PC-3 (cell line): ENCODE results near the gene RAPGEF4. TPM values are rescaled to one million over a fixed set of nuclear protein-coding genes. Genes with fewer than 3 reads are reported as not detected.

Experiments
- ATAC-seq: fragments of 200-7000 bp; cut with Tn5 transposase; 2 replicates; pipeline ENCODE4 v1.9.1; 2020; ENCODE audit warnings: mild to moderate bottlenecking, moderate library complexity
- BruUV-seq: library from RNA; stranded (reverse); fragments of 400-500 nt; replicated peaks from 2 replicates; lab custom pipeline; 2021; lab: Mats Ljungman, UMichigan
- CTCF ChIA-PET: fragments of 300-600 bp; sonication (Branson Sonifier 250); formaldehyde crosslinking; loops from one replicate; lab custom pipeline; 2022; ENCODE audit warnings: antibody characterized with exemption; lab: Charles Lee
- POLR2A ChIA-PET: fragments of 300-600 bp; sonication (Branson Sonifier 250); formaldehyde crosslinking; loops from one replicate; lab custom pipeline; 2022; ENCODE audit warnings: antibody characterized with exemption; ENCODE audit not compliant: unreplicated experiment; lab: Charles Lee
- DNase-seq: peaks from one replicate; pipeline ENCODE4 v3.0.0-alpha.2; 2015
- H2AFZ ChIP-seq: fragments of 300-600 bp; sonication (generic); 2 replicates; pipeline ENCODE4 v1.6.0; 2016; ENCODE audit warnings: antibody characterized with exemption, low read length
- H3F3A ChIP-seq: fragments of 300-600 bp; sonication (generic); one replicate; pipeline ENCODE4 v1.6.0; 2017; ENCODE audit warnings: antibody characterized with exemption, low read length, control low read depth, mild to moderate bottlenecking; ENCODE audit not compliant: unreplicated experiment
- H3K27ac ChIP-seq: fragments of 300-600 bp; sonication (generic); 2 replicates; pipeline ENCODE4 v1.5.1; 2016; ENCODE audit warnings: mild to moderate bottlenecking, low read length
- H3K27me3 ChIP-seq: fragments of 300-600 bp; sonication (generic); 2 replicates; pipeline ENCODE4 v1.6.1; 2016; ENCODE audit warnings: low read length, mixed read lengths
- H3K36me3 ChIP-seq: fragments of 300-600 bp; sonication (generic); 2 replicates; pipeline ENCODE4 v1.6.1; 2016; ENCODE audit warnings: low read depth, mixed run types, low read length, mixed read lengths
- H3K4me1 ChIP-seq: fragments of 300-600 bp; sonication (generic); 2 replicates; pipeline ENCODE4 v1.5.1; 2016; ENCODE audit warnings: low read length; ENCODE audit not compliant: insufficient read depth
- H3K4me2 ChIP-seq: fragments of 300-600 bp; sonication (generic); 2 replicates; pipeline ENCODE4 v1.6.0; 2016; ENCODE audit warnings: low read length
- H3K4me3 ChIP-seq: fragments of 300-600 bp; sonication (generic); 2 replicates; pipeline ENCODE4 v1.5.1; 2016; ENCODE audit warnings: mild to moderate bottlenecking, low read length, mixed read lengths
- H3K79me2 ChIP-seq: fragments of 300-600 bp; sonication (generic); 2 replicates; pipeline ENCODE4 v1.6.1; 2017; ENCODE audit warnings: low read length, mixed read lengths
- H3K9ac ChIP-seq: fragments of 300-600 bp; sonication (generic); 2 replicates; pipeline ENCODE4 v1.6.0; 2016; ENCODE audit warnings: mild to moderate bottlenecking, low read length
- H3K9me2 ChIP-seq: fragments of 300-600 bp; sonication (generic); replicated peaks from 2 replicates; pipeline ENCODE4 v1.6.1; 2016; ENCODE audit warnings: mixed run types, low read length, mixed read lengths
- H3K9me3 ChIP-seq: fragments of 300-600 bp; sonication (generic); 2 replicates; pipeline ENCODE4 v1.6.1; 2016; ENCODE audit warnings: low read length, mixed read lengths
- H4K20me1 ChIP-seq: fragments of 300-600 bp; sonication (generic); 2 replicates; pipeline ENCODE4 v1.6.1; 2016; ENCODE audit warnings: low read length, mixed read lengths
- EZH2 ChIP-seq: fragments of 300-600 bp; sonication (generic); IDR thresholded peaks from one replicate; pipeline ENCODE4 v1.6.1; 2017; ENCODE audit warnings: antibody characterized with exemption, mild to moderate bottlenecking, low read length; ENCODE audit not compliant: unreplicated experiment
- EZH2phosphoT487 ChIP-seq: fragments of 300-600 bp; sonication (generic); IDR thresholded peaks from 2 replicates; pipeline ENCODE4 v1.6.1; 2018; ENCODE audit warnings: mild to moderate bottlenecking, antibody characterized with exemption, low read length, borderline replicate concordance
- intact Hi-C: fragments of 100-400 bp; cut with micrococcal nuclease; formaldehyde crosslinking; loops from 2 replicates; pipeline ENCODE4 v1.9.0; 2023
- total RNA-seq: library from RNA; depleted of rRNA; stranded (reverse); fragments of >200 nt; gene quantifications from 2 replicates; pipeline ENCODE4 v1.2.3, GENCODE V29; 2014
- TF ChIP-seq, protein P1 (sequence below): fragments of 300-600 bp; sonication (generic); conservative IDR thresholded peaks from 2 replicates; pipeline ENCODE4 v1.5.1; 2017; ENCODE audit warnings: antibody characterized with exemption, low read depth, mild to moderate bottlenecking, low read length

Gene RAPGEF4
- total RNA-seq, 1 experiment from 2014 or later, result 0.87 TPM

DNA sequence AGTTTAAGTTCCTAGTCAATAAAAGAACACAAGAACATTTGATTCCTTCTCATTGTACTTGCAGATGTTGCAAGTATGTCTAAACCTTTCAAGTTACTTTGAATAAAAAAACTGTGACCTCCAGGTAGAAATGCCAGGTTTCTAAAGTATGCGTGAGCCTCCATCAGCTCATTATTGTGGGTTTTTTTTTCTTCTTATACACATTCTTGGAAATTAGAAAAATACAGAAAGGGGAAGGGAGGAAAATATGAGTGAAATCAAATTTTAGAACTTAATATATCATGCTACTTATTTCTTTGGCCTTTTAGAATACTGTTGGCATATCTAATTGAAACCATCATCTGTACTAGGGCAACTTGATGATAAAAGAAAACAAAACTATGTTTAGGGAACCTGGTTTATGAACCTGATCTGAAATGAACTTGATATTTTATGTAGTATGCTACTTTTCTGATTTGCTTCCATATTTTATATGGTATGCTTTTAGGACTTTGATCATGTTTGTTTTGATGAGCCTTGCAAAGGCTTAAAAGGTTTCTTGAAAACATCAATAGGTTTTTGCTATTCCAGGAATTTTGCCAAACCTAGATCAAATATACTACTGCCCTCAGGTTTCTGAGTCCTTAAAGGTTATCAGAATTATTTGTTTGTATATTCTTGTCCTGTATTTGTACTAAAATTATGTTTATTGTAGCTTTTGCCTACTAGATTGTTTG lies 209.3 kb downstream of the RAPGEF4 start:
- no peak overlapping the region for H3K4me3 ChIP-seq
- ATAC-seq (no peak), DNase-seq (no peak)
- H3K36me3 ChIP-seq, result no peaks in the 10 kb centered on the region
- POLR2A ChIA-PET, result no interaction called here
- H3K4me2 ChIP-seq, result no peak overlapping the region
- H3K4me1 ChIP-seq, result peaks cover 12% of the 10 kb centered on the region; the same call in 1 of the 2 replicates
- H3F3A ChIP-seq, result no peaks in the 10 kb centered on the region
- no TSS peak for BruUV-seq
- H3K27me3 ChIP-seq, result no peaks in the 10 kb centered on the region
- no peak overlapping the region for H2AFZ ChIP-seq
- CTCF ChIA-PET, result interaction anchor here (1.1 kb wide), 1 partner anchor 132 kb away, joined by 3 read pairs; no protein-coding TSS in a partner anchor
- H3K79me2 ChIP-seq, result no peaks in the 10 kb centered on the region
- TF ChIP-seq EZH2phosphoT487 (no peak), EZH2 (no peak)
- TF ChIP-seq, protein P1, sequence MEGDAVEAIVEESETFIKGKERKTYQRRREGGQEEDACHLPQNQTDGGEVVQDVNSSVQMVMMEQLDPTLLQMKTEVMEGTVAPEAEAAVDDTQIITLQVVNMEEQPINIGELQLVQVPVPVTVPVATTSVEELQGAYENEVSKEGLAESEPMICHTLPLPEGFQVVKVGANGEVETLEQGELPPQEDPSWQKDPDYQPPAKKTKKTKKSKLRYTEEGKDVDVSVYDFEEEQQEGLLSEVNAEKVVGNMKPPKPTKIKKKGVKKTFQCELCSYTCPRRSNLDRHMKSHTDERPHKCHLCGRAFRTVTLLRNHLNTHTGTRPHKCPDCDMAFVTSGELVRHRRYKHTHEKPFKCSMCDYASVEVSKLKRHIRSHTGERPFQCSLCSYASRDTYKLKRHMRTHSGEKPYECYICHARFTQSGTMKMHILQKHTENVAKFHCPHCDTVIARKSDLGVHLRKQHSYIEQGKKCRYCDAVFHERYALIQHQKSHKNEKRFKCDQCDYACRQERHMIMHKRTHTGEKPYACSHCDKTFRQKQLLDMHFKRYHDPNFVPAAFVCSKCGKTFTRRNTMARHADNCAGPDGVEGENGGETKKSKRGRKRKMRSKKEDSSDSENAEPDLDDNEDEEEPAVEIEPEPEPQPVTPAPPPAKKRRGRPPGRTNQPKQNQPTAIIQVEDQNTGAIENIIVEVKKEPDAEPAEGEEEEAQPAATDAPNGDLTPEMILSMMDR, result no peak
- no peaks in the 10 kb centered on the region for H3K9me3 ChIP-seq
- H3K9me2 ChIP-seq, result no peaks in the 10 kb centered on the region
- no peaks in the 10 kb centered on the region for H4K20me1 ChIP-seq
- no peak overlapping the region for H3K9ac ChIP-seq
- no peak overlapping the region for H3K27ac ChIP-seq
- intact Hi-C loops, result no loop called here

- Histone ChIP-seq H4K20me1 (no peaks in the 10 kb centered on the region), H3K9me3 (no peaks in the 10 kb centered on the region), H3K4me2 (no peak overlapping the region), H3K27me3 (no peaks in the 10 kb centered on the region), H2AFZ (no peak overlapping the region), H3K9me2 (no peaks in the 10 kb centered on the region), H3K27ac (no peak overlapping the region), H3K9ac (no peak overlapping the region), H3F3A (no peaks in the 10 kb centered on the region), H3K79me2 (no peaks in the 10 kb centered on the region), H3K4me1 (peaks cover 12% of the 10 kb centered on the region; the same call in 1 of the 2 replicates), H3K4me3 (no peak overlapping the region), H3K36me3 (no peaks in the 10 kb centered on the region)
- DNase-seq, result no peak
- BruUV-seq, result no TSS peak
- no peak for ATAC-seq
- ChIA-PET CTCF (interaction anchor here (1.1 kb wide), 1 partner anchor 132 kb away, joined by 3 read pairs; no protein-coding TSS in a partner anchor), POLR2A (no interaction called here)
- TF ChIP-seq EZH2phosphoT487, result no peak
- TF ChIP-seq, protein P1, result no peak
- no peak for TF ChIP-seq EZH2
- intact Hi-C loops, result no loop called here
These were observed 209.8 kb downstream of the RAPGEF4 start for GRCh38 chr2:172945510-172945850.
